OCI-LY3 (cell line): ENCODE results near the gene OR4E1.
"Not testable (repeated sequence)": the region's sequence is repeated elsewhere in the genome, so short reads cannot be mapped to it uniquely, and the experiment has no call there.

Source experiments
- H2AFZ ChIP-seq: fragments of 200-600, 300-600 bp; shearing (Covaris generic); 2 replicates; pipeline ENCODE4 v1.6.0; 2014; ENCODE audit warnings: antibody characterized with exemption, low read depth, low read length
- H3K27ac ChIP-seq: fragments of 200-600, 300-600 bp; sonication (generic); 2 replicates; pipeline ENCODE4 v1.5.1; 2014; ENCODE audit warnings: mild to moderate bottlenecking, low read length, moderate library complexity, mixed read lengths
- H3K27me3 ChIP-seq: fragments of 200-600, 300-600 bp; sonication (generic); 2 replicates; pipeline ENCODE4 v1.6.1; 2014; ENCODE audit warnings: low read depth, low read length, mixed read lengths
- H3K36me3 ChIP-seq: fragments of 200-600, 300-600 bp; sonication (generic); replicated peaks from 2 replicates; pipeline ENCODE3; 2014; ENCODE audit warnings: low read depth, low read length, mixed read lengths
- H3K4me1 ChIP-seq: fragments of 300-600, 200-600 bp; sonication (generic); 2 replicates; pipeline ENCODE4 v1.6.1; 2014; ENCODE audit warnings: low read length, mixed read lengths
- H3K4me2 ChIP-seq: fragments of 200-600, 300-600 bp; sonication (generic); 2 replicates; pipeline ENCODE4 v1.6.1; 2014; ENCODE audit warnings: low read length, mixed read lengths
- H3K4me3 ChIP-seq: fragments of 300-600, 200-600 bp; sonication (generic); 2 replicates; pipeline ENCODE4 v1.5.1; 2014; ENCODE audit warnings: antibody characterized with exemption, mild to moderate bottlenecking, low read length, moderate library complexity
- H3K79me2 ChIP-seq: fragments of 300-600, 200-600 bp; shearing (Covaris generic); 2 replicates; pipeline ENCODE4 v1.6.1; 2014; ENCODE audit warnings: mild to moderate bottlenecking, low read length, mixed read lengths
- H3K9ac ChIP-seq: fragments of 300-600, 200-600 bp; shearing (Covaris generic); 2 replicates; pipeline ENCODE4 v1.6.0; 2014; ENCODE audit warnings: mild to moderate bottlenecking, low read length, moderate library complexity
- H3K9me3 ChIP-seq: fragments of 200-600, 300-600 bp; shearing (Covaris generic); 2 replicates; pipeline ENCODE4 v1.6.1; 2014; ENCODE audit warnings: low read length, mixed read lengths; ENCODE audit not compliant: insufficient read depth
- H4K20me1 ChIP-seq: fragments of 200-600, 300-600 bp; sonication (generic); 2 replicates; pipeline ENCODE4 v1.6.1; 2016; ENCODE audit warnings: low read length, mixed read lengths; ENCODE audit not compliant: insufficient read depth
- EZH2phosphoT487 ChIP-seq: fragments of 200-600 bp; shearing (Covaris generic); IDR thresholded peaks from 2 replicates; pipeline ENCODE4 v1.6.1; 2018; ENCODE audit warnings: antibody characterized with exemption, mixed run types, low read depth
- TF ChIP-seq, protein P1 (sequence below): fragments of 200-600, 300-600 bp; sonication (generic); IDR thresholded peaks from 2 replicates; pipeline ENCODE4 v1.5.1; 2014; ENCODE audit warnings: antibody characterized with exemption, low read length, low read depth

OR4E1 gene

DNA sequence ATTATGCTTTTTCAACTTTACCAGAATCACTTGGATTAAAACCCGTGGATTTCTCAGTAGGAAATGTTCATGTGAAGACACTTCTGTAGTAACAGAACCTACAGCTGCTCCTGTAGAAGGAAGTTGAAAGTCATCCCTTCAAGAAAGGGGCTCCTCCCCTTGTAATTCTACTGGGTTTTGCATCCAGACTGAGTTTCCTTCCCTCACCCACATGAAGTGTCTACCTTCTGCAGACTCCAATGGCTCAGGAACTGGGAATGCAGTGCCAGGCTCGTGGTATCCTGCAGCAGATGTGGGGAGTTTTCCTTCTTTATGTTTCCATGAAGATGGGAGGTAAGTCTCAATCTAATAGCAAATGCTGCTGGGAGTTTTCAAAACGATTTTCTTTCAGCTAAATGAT lies 30.9 kb downstream of the OR4E1 start:
- no peaks in the 10 kb centered on the region for H3K36me3 ChIP-seq
- no peaks in the 10 kb centered on the region for H3K79me2 ChIP-seq
- no peak for TF ChIP-seq EZH2phosphoT487
- TF ChIP-seq, protein P1, sequence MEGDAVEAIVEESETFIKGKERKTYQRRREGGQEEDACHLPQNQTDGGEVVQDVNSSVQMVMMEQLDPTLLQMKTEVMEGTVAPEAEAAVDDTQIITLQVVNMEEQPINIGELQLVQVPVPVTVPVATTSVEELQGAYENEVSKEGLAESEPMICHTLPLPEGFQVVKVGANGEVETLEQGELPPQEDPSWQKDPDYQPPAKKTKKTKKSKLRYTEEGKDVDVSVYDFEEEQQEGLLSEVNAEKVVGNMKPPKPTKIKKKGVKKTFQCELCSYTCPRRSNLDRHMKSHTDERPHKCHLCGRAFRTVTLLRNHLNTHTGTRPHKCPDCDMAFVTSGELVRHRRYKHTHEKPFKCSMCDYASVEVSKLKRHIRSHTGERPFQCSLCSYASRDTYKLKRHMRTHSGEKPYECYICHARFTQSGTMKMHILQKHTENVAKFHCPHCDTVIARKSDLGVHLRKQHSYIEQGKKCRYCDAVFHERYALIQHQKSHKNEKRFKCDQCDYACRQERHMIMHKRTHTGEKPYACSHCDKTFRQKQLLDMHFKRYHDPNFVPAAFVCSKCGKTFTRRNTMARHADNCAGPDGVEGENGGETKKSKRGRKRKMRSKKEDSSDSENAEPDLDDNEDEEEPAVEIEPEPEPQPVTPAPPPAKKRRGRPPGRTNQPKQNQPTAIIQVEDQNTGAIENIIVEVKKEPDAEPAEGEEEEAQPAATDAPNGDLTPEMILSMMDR = no peak
- no peaks in the 10 kb centered on the region for H3K4me1 ChIP-seq
- no peak overlapping the region for H3K9ac ChIP-seq
- H4K20me1 ChIP-seq = no peaks in the 10 kb centered on the region
- no peak overlapping the region for H3K27ac ChIP-seq
- no peak overlapping the region for H3K4me3 ChIP-seq
- peaks cover 19% of the 10 kb centered on the region; the same call in 1 of the 2 replicates for H3K27me3 ChIP-seq
- no peak overlapping the region for H3K4me2 ChIP-seq
- H2AFZ ChIP-seq = no peak overlapping the region
- no peaks in the 10 kb centered on the region for H3K9me3 ChIP-seq

DNA sequence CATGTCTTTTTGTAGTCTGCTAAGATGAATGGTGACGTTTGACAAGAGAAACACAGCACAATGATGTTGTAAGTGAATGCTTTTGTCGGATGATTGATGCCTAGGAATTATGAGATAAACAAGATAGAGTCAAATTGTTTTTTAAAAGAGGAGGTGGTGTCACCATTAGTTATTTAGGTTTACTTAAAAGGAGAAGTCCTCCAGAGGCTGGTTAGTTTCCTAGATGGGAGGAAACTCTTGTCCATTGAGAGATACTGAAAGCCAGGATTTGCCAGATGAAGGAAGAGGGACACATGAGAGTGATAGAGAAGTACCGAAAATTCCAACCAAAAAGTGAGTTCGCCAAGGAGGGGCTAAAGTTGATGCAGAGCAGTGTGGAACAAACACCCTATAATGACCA lies 38.8 kb downstream of the OR4E1 start, which contains the start of gene OR10G2:
OR10G2 (minus strand) TSS at position 101 of the 400 bp plus-strand sequence; CDS start at position 3, 98 bp downstream.
- Histone ChIP-seq H3K4me3 (no peak within 1 kb of the TSS), H3K27me3 (0 out of 2 replicates have a peak, but pooled peaks cover 8% of the 10 kb centered on the region), H3K27ac (no peak within 1 kb of the TSS), H3K4me1 (no peaks in the 10 kb centered on the region), H3K4me2 (no peak within 1 kb of the TSS), H3K79me2 (no peaks in the 10 kb centered on the region), H2AFZ (no peak within 1 kb of the TSS), H3K36me3 (no peaks in the 10 kb centered on the region), H4K20me1 (no peaks in the 10 kb centered on the region), H3K9ac (no peak within 1 kb of the TSS), H3K9me3 (no peaks in the 10 kb centered on the region)
- TF ChIP-seq, protein P1 = no peak
- TF ChIP-seq EZH2phosphoT487 = no peak

DNA sequence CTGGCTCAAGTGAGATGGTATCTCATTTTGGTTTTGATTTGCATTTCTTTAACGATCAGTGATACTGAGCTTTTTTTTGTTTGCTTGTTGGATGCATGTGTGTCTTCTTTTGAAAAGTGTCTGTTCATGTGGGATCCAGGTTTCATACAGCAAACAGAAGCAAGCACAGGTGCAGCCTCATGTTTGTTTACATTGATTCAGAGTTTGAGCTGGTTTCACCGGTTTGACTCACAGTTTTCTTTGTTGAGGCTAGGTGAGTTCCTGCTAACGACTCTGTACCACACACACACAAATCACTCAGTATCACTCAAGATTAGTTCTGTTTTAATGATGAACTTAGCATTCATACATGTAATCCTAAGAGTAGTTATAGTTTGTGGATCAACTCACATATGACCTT lies 42.5 kb downstream of the OR4E1 start:
- no peaks in the 10 kb centered on the region for H3K9me3 ChIP-seq
- 0 out of 2 replicates have a peak, but pooled peaks cover 5% of the 10 kb centered on the region for H3K27me3 ChIP-seq
- no peak overlapping the region for H3K4me2 ChIP-seq
- TF ChIP-seq, protein P1 = no peak
- TF ChIP-seq EZH2phosphoT487 = no peak
- no peaks in the 10 kb centered on the region for H3K79me2 ChIP-seq
- H3K9ac ChIP-seq = no peak overlapping the region
- no peak overlapping the region for H3K27ac ChIP-seq
- H3K36me3 ChIP-seq = no peaks in the 10 kb centered on the region
- H3K4me3 ChIP-seq = no peak overlapping the region
- no peaks in the 10 kb centered on the region for H4K20me1 ChIP-seq
- no peak overlapping the region for H2AFZ ChIP-seq
- no peaks in the 10 kb centered on the region for H3K4me1 ChIP-seq

DNA sequence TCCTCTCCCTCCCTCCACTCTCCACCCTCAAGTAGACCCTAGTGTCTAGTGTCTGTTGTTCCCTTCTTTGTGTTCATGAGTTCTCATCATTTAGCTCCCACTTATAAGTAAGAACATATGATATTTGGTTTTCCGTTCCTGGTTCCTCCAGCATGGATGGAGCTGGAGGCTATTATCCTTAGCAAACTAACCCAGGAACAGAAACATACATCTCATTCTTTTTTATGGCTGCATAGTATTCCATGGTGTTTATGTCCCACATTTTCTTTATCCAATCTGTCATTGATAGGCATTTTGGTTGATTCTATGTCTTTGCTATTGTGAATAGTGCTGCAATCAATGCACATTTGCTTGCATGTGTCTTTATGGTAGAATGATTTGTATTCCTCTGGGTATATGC lies 43.1 kb downstream of the OR4E1 start:
- not testable (repeated sequence) for H3K27ac ChIP-seq, H3K9me3 ChIP-seq, H3K4me1 ChIP-seq, H3K4me3 ChIP-seq, H3K36me3 ChIP-seq, H4K20me1 ChIP-seq, H2AFZ ChIP-seq, H3K9ac ChIP-seq, H3K79me2 ChIP-seq, H3K4me2 ChIP-seq
- peaks cover 10% of the 10 kb centered on the region; the same call in 1 of the 2 replicates for H3K27me3 ChIP-seq
